Measurements from ENCODE around the gene PC. TPM values are rescaled to one million over a fixed set of nuclear protein-coding genes. Genes with fewer than 3 reads are reported as not detected.

The PC gene
- total RNA-seq, 1 experiment from 2014 or later = 8.6 TPM

Other genes starting within 250 kb of the PC start
- gene SPTBN2, start 229.2 kb downstream of the PC start, total RNA-seq (2014; rRNA removed; shearing (Covaris generic)) = 31.6 and 33.4 TPM in 2 replicates
- 26.7 and 27.2 TPM in 2 replicates for gene RCE1, start 114.9 kb downstream of the PC start, total RNA-seq (2014; rRNA removed; shearing (Covaris generic))
- 54.7 and 63.3 TPM in 2 replicates for gene LRFN4, start 101.3 kb downstream of the PC start, total RNA-seq (2014; rRNA removed; shearing (Covaris generic))
- gene C11orf86, start 16.9 kb upstream of the PC start, total RNA-seq (2014; rRNA removed; shearing (Covaris generic)) = not detected in 2 replicates
- not detected in 2 replicates for gene SYT12, start 64.8 kb upstream of the PC start, total RNA-seq (2014; rRNA removed; shearing (Covaris generic))
- gene RHOD, start 98.5 kb upstream of the PC start, total RNA-seq (2014; rRNA removed; shearing (Covaris generic)) = 14.6 and 22.8 TPM in 2 replicates
- gene KDM2A, start 160.9 kb upstream of the PC start, total RNA-seq (2014; rRNA removed; shearing (Covaris generic)) = 18.2 and 27.9 TPM in 2 replicates

Measured in A172 (cell line).